GM19468 (cell line): ENCODE measurements around the gene SLC16A3.
"Not testable (repeated sequence)": the region's sequence is repeated elsewhere in the genome, so short reads cannot be mapped to it uniquely, and the experiment has no call there.

Experiments used
- ATAC-seq: cut with Tn5 transposase; IDR thresholded peaks from one replicate; pipeline ENCODE4 v1.9.1; 2021; ENCODE audit warnings: mild to moderate bottlenecking, moderate library complexity, moderate number of reproducible peaks; ENCODE audit not compliant: unreplicated experiment; ENCODE audit errors: extremely low read depth

SLC16A3 gene

DNA sequence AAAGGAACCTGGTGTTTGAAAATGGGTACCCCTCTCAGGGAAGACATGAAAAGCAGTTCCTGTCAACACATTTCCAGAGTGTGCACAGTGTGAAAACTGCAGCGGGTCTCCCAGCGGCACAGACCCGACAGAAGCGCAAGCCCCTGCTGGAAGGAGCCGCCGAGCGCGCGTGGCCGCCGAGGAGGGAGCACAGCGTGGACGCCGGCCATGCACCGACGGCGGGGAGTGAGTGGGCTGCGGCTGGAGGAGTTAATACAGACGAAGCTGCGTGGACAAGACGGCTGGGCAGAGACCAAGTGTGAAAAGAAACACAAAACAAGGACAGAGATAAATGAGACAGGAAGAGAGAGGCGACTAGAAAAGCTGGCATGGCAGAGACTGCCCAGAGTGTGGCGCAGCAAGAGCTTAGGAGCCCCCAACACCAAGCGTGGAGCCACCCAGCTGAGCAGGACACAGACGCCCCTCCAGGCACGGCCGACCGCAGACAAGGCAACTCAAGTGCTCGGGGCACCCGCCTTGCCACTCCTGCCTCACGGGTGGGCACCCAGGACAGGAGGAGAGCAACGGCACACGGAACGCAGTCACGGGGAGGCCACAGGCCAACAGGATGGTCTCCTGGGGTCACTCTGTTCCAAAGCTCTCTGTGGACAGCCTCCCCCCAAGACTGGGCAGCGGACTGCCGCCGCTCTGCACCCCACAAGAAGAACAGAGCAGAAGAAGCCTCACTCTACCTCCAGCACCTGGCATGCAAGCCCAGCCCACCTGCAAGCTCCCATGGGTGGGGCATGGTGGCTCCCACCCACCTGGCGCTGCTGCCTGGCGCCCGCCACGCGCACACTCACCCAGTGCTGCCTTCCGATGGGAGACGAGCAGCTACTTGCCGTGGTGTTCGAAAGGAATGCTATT, 16.5 kb downstream of the SLC16A3 start:
- no peak for ATAC-seq

DNA sequence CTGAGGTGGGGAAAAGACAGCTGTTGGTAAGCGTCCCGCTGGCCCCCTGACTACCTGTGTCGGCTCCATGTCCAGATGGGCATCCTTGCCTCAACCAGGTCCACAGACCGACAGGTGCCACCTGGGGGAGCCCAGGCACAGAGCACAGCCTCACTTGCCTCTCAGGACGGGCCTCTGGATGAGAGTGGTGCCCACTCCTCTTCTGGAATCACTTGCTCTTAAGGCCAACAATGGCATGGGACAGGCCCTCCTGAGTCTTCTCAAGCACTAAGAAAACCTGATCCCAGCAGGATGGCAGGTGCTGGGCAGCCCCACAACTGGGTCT, 17.2 kb downstream of the SLC16A3 start:
- no peak for ATAC-seq

- ATAC-seq, result no peak
Observed at GRCh38 chr17:82246365-82247181, 17.7 kb downstream of the SLC16A3 start.

DNA sequence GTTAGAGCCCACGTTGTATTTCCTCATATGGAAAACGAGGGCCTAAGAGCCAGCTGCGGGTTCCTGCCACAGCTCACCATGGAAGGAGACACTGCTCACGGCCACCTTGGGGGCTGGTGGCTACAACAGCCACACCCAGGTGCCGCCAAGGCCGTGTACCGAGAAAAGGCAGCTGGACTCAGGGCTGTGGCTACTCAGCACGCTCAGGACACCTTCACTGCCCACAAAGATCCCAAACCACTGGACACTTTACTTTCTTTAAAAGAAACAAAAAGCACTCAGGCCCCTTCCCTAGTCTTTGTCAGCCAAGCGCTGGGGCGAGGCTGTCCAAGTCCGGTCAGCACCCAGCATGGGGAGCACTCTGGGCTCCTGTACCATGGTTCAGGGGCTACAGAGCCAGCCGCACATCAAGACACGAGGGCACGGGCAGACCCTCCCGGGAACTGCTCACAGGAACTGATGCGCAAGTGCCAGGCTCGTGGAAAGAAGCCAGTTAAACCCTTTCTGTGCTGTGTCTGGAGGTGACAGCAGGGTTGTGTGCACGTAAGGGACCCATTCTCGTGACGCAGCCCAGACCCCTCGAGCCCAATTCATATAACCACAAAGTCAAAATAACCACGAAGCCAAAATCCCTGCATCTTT, 18.5 kb downstream of the SLC16A3 start:
- ATAC-seq, result no peak

DNA sequence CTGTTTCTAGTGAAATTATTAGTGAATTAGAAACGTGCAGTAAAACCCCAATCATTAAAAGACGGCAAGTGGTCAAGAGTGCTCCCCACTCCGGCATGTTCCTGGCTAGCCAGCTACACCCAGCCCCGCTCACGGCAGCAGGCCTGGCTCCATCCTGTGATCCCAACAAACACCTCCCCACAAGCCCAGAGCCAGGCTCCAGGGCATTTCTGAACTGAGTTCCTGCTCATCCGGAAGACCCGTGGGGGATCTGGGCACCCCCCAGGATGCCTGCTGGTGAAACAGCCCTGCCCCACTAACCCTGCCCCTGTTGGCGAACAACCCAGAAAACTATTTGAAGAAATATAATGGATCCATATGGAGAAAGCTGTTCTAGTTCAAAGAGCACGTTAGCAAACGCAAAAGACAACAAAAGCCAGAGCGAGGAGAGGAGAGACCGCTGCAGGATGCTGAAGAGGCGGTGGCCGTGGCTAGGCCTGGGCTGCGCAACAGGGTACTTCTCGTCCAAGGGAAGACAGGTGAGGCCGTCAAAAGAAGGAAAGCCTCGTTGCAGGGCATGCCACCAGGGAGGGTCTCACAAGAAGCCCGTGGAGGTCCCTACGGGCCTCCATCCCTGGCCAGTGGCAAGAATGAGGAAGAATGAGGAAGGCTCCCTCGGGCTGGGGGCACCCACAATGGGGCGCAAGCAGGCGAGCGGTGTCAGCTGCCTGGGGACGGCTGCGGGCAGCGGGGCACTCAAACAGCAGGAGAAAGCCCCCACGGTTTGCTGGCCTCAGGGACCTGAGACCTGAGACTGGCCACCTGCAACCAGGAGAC, 19.2 kb downstream of the SLC16A3 start:
- no peak for ATAC-seq

DNA sequence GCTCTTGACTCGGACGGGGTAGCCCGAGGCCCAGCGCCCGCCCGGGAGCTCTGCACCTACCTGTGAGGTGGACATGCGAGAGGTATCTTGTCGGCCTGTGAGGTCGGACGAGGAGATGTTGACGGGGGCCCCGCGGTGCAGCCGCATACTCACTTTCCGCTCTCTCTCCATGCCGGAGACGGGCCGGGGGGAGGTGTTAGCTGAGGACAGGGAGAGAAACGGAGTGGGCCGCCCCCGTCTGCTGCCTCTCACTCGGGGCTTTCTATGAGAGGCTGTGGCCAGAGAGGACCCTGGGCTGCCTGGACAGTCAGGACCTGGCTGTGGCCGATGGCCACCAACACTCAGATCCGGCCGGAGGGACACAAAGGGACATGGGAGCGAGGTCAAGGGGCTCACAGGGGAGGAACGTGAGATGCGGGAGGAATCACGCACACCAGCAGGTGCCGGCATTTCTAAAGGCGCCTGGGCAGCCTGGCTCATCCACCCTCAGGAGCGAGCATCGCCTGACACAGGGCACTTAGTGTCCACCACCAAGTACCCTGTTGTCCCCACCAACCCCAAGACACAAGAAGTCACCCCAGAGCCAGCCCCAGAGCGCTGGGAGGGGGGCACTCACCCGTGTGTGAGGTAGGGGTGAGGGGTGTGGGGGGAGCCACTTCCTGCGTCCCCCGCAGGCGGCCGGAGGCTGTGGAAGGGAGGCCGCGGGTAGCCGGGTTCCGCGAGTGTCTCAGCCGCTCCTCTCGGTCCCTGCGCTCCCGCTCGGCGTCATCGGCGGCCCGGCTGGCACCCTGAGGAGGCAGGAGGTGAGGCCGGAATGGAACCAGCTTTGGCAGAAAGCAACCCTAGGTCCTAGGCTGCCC, 20.2 kb downstream of the SLC16A3 start:
- ATAC-seq, result no peak

DNA sequence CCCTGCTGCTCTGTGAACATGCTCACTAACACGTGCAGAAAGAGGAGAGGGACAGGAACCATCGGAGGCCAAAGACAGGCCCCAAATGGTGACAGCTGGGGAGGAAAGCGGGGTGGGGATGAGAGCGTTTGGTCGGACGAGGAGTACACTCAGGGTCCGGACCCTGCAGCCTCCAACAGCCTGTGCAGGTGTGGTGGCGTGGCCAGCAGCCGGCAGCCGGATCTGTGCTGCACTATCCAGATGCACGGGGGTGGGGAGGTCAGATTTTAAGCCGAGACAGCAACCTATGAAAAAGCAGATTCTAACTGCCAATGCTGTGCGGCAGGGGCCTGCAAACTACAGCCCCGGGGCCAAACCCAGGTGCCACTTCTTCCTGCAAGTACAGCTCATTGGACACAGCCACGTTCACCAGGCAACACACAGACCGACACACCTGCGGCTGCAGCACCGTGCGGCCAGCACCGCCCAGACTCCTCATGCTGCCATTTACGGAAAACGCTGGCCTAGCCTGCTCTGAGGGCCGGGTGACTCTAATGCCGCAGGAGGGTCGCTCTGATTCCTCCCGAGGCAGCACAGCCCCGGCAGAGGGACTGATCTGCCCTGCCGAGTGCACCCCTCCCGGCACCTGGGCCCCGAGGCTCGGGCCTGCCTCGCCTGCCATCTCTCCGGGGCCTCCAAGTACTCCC, 21.2 kb downstream of the SLC16A3 start:
- no peak for ATAC-seq

DNA sequence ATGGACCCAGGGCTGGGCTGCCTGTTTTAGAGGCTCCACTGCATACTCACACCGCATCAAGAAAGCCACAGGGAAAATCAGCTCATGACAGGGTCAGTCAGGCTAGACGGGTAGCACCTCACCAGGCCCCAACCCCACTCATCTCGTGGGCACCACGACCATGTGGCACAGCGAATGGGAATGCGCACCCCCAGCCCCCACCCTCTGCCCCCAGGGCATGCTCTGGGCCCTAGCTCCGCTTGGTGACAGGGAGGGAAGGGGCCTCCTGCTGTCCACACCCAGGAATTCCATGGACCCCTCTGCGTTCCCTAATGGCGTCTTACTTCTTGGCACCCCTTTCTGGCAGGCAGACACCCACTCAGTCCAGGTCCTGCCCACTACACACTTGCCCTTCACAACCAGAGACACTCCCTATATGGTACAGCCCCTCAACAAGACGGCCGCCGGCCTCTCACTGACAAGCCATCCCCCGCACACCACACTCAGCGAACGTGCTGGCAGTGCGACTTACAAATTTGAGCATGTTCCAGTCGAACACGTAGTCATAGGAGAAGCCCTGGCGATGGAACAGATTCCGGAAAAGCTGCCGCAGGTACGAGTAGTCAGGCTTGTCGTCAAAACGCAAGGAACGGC, 22.1 kb downstream of the SLC16A3 start:
- ATAC-seq, result no peak

- no peak for ATAC-seq
Observed at GRCh38 chr17:82252511-82253178, 23.8 kb downstream of the SLC16A3 start.

GRCh38 chr17:82253179-82253544, 24.3 kb downstream of the SLC16A3 start:
- ATAC-seq, result no peak

GRCh38 chr17:82254096-82254495, 25.3 kb downstream of the SLC16A3 start:
- ATAC-seq, result not testable (repeated sequence)

GRCh38 chr17:82254746-82255145, 25.9 kb downstream of the SLC16A3 start:
- not testable (repeated sequence) for ATAC-seq

- ATAC-seq, result no peak
Observed at GRCh38 chr17:82255402-82255972, 26.6 kb downstream of the SLC16A3 start.

DNA sequence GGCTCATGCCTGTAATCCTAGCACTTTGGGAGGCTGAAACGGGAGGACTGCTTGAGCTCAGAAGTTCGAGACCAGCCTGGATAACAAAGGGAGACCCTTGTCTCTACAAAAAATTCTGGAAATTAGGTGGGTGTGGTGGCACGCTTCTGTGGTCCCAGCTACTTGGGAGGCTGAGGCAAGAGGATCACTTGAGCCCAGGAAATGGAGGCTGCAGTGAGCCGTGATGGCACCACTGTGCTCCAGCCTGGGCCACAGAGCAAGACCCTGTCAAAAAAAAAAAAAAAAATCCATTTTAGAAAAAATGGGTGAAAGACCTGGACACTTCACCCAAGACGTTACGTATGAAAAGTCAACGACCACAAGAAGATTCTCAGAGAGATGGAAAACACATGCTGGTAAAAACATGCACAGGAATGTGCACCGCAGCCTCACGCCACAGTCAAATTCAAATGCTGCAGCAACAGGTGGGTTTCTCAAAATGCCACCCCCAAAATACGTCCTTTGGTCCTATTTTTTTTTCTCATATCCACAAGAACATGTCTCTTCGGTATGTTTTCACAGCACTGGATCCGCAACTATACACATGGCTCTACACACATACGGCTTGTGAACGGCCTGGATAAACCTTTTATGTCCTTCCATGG, 27.5 kb downstream of the SLC16A3 start:
- ATAC-seq, result no peak

GRCh38 chr17:82257473-82257872, 28.6 kb downstream of the SLC16A3 start:
- ATAC-seq, result no peak

- ATAC-seq, result no peak
Observed at GRCh38 chr17:82258555-82258954, 29.7 kb downstream of the SLC16A3 start.
